HepG2 (cell line): ENCODE measurements around the gene LRBA. TPM values are rescaled to one million over a fixed set of nuclear protein-coding genes. Genes with fewer than 3 reads are reported as not detected.
A peak's percentile ranks its signal among the peaks of the same experiment; 100 is the strongest.

Experiments
- ARID5B ChIP-seq: IDR thresholded peaks from 2 replicates; pipeline ENCODE4 v1.4.0; 2020; ENCODE audit warnings: mild to moderate bottlenecking, missing genetic modification reagents
- HOXA3 ChIP-seq: sonication (generic); formaldehyde crosslinking; IDR thresholded peaks from 2 replicates; pipeline ENCODE4 v1.5.0; 2020; ENCODE audit warnings: missing genetic modification reagents
- MXD3 ChIP-seq: IDR thresholded peaks from 2 replicates; pipeline ENCODE4 v1.6.1; 2016; ENCODE audit warnings: mild to moderate bottlenecking, missing biosample characterization, missing genetic modification reagents
- PHF5A ChIP-seq: IDR thresholded peaks from one replicate; pipeline ENCODE4 v1.6.1; 2018; ENCODE audit warnings: low read depth, missing genetic modification reagents; ENCODE audit not compliant: unreplicated experiment
- SP1 ChIP-seq, 2 experiments: fragments of 450-650 bp in 1 of 2; sonication (generic) in 1 of 2; formaldehyde crosslinking in 1 of 2; IDR thresholded peaks; 2 replicates each; pipeline versions ENCODE4 v1.4.0 to v1.6.1; 2016 to 2020; ENCODE audit warnings: missing genetic modification reagents in 1 of 2
- ZBTB40 ChIP-seq, 2 experiments: fragments of 450-650 bp in 1 of 2; sonication (generic) in 1 of 2; formaldehyde crosslinking in 1 of 2; IDR thresholded peaks; 2 replicates each; pipeline versions ENCODE4 v1.6.1 to v1.8.0; 2016 to 2022; ENCODE audit warnings: antibody characterized with exemption in 1 of 2, mild to moderate bottlenecking in 1 of 2, missing genetic modification reagents in 1 of 2
- ZNF256 ChIP-seq: sonication (generic); formaldehyde crosslinking; conservative IDR thresholded peaks from 2 replicates; pipeline ENCODE4 v1.4.0; 2020; ENCODE audit warnings: missing genetic modification reagents
- ZNF44 ChIP-seq: sonication (generic); formaldehyde crosslinking; IDR thresholded peaks from 2 replicates; pipeline ENCODE4 v1.5.1; 2020; ENCODE audit warnings: mild to moderate bottlenecking, missing genetic modification reagents
- polyA plus RNA-seq, 8 experiments: library from polyadenylated mRNA; depleted of rRNA in 3 of 8; stranded (reverse) in 7 of 8; unstranded in 1 of 8; fragments of >200 nt; fragmentation: Illumina TruSeq in 4 of 8; extraction: Trizol in 4 of 8; gene quantifications; 2 replicates each; pipeline versions ENCODE4 v1.2.1 to v1.2.3, GENCODE V29; 2011 to 2016; ENCODE audit warnings: low read depth in 4 of 8, missing spikeins in 1 of 8, mixed read lengths in 1 of 8; ENCODE audit not compliant: insufficient read depth in 1 of 8
- total RNA-seq, 5 experiments: library from RNA; depleted of rRNA; stranded (reverse); fragments of >200 nt; fragmentation: Illumina TruSeq; extraction: Trizol; gene quantifications; 2 replicates each; pipeline ENCODE4 v1.2.3, GENCODE V29; 2016; ENCODE audit warnings: low read depth in 1 of 5

The LRBA gene
- total and polyA plus RNA-seq, 2 of the 13 experiments (the other 11 are each of a cell fraction or from before 2014, with no cell fraction given): 21.0 to 37.2 TPM

GRCh38 chr4:151015459-151016347, 619 bp upstream of the LRBA start (continued):
- TF ChIP-seq ARID5B (CRISPR knock-in tag): peak; percentile 11
- TF ChIP-seq MXD3 (CRISPR knock-in tag): peak; percentile 61
- TF ChIP-seq ZNF44: no peak
- no peak for TF ChIP-seq ZNF256 (CRISPR knock-in tag)
- no peak for TF ChIP-seq ZBTB40 (IDR thresholded peaks at IDR 0.05)
- peak; percentile 37; the same call in 1 of the 2 replicates for TF ChIP-seq ZBTB40 (CRISPR knock-in tag; IDR thresholded peaks at IDR 0.05)
- TF ChIP-seq SP1 (IDR thresholded peaks at IDR 0.05): no peak
- TF ChIP-seq SP1 (CRISPR knock-in tag; IDR thresholded peaks at IDR 0.05): peak; percentile 54
- TF ChIP-seq PHF5A: no peak
- peak; percentile 81 for TF ChIP-seq HOXA3 (CRISPR knock-in tag)
